GM12878 (cell line): ENCODE measurements around the gene SNAI1. TPM values are rescaled to one million over a fixed set of nuclear protein-coding genes. Genes with fewer than 3 reads are reported as not detected.

Experiments
- ATAC-seq: fragments of 200-7000 bp; cut with Tn5 transposase; 3 replicates; pipeline ENCODE4 v1.9.1; 2020; ENCODE audit warnings: mild to moderate bottlenecking, moderate library complexity
- BruUV-seq: library from RNA; stranded (reverse); fragments of 400-500 nt; replicated peaks from 2 replicates; lab custom pipeline; 2021; lab: Mats Ljungman, UMichigan
- CTCF ChIA-PET: fragments of 300-600 bp; sonication (Branson Sonifier 250); formaldehyde crosslinking; extraction: SDS; loops from one replicate; lab custom pipeline; 2021; ENCODE audit warnings: inconsistent platforms; lab: Yijun Ruan, JAX
- POLR2A ChIA-PET: fragments of 350-600 bp; formaldehyde crosslinking; extraction: SDS; loops from one replicate; lab custom pipeline; 2021; ENCODE audit warnings: inconsistent platforms; lab: Charles Lee
- RAD21 ChIA-PET: fragments of 300-600 bp; sonication (Branson Sonifier 250); formaldehyde crosslinking; loops from one replicate; lab custom pipeline; 2023; ENCODE audit warnings: antibody characterized with exemption; ENCODE audit not compliant: unreplicated experiment; lab: Charles Lee
- SMC1A ChIA-PET: fragments of 300-600 bp; sonication (Branson Sonifier 250); formaldehyde crosslinking; loops from one replicate; lab custom pipeline; 2023; ENCODE audit not compliant: unreplicated experiment, uncharacterized antibody; lab: Charles Lee
- DNase-seq: peaks from one replicate; pipeline ENCODE4 v3.0.0-alpha.2; 2011; ENCODE audit warnings: low read depth, low spot score
- FAIRE-seq: peaks from 3 replicates; lab custom pipeline; 2011; peaks lifted over from hg19 to GRCh38; lab: Jason Lieb, UNC
- H2AFZ ChIP-seq: 2 replicates; pipeline ENCODE4 v1.6.0; 2011; ENCODE audit warnings: low read depth, low read length, control low read depth; ENCODE audit not compliant: control insufficient read depth
- H3K27ac ChIP-seq: 2 replicates; pipeline ENCODE4 v1.5.1; 2011; ENCODE audit warnings: control low read depth; ENCODE audit not compliant: control insufficient read depth, insufficient read depth
- H3K27me3 ChIP-seq, 2 experiments: replicated peaks in 1 of 2; 2 replicates each; pipeline versions ENCODE4 v1.6.0 to v1.6.1; 2011; ENCODE audit warnings: low read length in 1 of 2; ENCODE audit not compliant: control insufficient read depth in 2 of 2, insufficient read depth in 2 of 2
- H3K36me3 ChIP-seq, 2 experiments: 2 replicates each; pipeline ENCODE4 v1.5.1; 2011; ENCODE audit warnings: low read length in 1 of 2; ENCODE audit not compliant: control insufficient read depth in 2 of 2, insufficient read depth in 2 of 2
- H3K4me1 ChIP-seq: 2 replicates; pipeline ENCODE4 v1.6.1; 2011; ENCODE audit warnings: mild to moderate bottlenecking, low read length, moderate library complexity, mixed read lengths; ENCODE audit not compliant: control insufficient read depth, insufficient read depth
- H3K4me2 ChIP-seq: 2 replicates; pipeline ENCODE4 v1.6.0; 2011; ENCODE audit warnings: control low read depth; ENCODE audit not compliant: control insufficient read depth, insufficient read depth
- H3K4me3 ChIP-seq: fragments of 200-600 bp; sonication (generic); 2 replicates; pipeline ENCODE4 v1.5.1; 2016
- H3K79me2 ChIP-seq: 2 replicates; pipeline ENCODE4 v1.6.0; 2011; ENCODE audit warnings: low read length; ENCODE audit not compliant: control insufficient read depth, insufficient read depth
- H3K9ac ChIP-seq: 2 replicates; pipeline ENCODE4 v1.8.0; 2011; ENCODE audit warnings: low read length, control low read depth, mixed read lengths; ENCODE audit not compliant: control insufficient read depth, insufficient read depth
- H3K9me3 ChIP-seq: replicated peaks from 3 replicates; pipeline ENCODE4 v1.5.1; 2011; ENCODE audit warnings: mild to moderate bottlenecking, low read length; ENCODE audit not compliant: control insufficient read depth, insufficient read depth
- H4K20me1 ChIP-seq: 2 replicates; pipeline ENCODE4 v1.6.0; 2011; ENCODE audit not compliant: control insufficient read depth, insufficient read depth
- FOS ChIP-seq: IDR thresholded peaks from 3 replicates; pipeline ENCODE4 v1.6.1; 2011; ENCODE audit warnings: borderline replicate concordance; ENCODE audit not compliant: insufficient read length; ENCODE audit errors: extremely low read depth
- JUNB ChIP-seq: IDR thresholded peaks from 2 replicates; pipeline ENCODE4 v1.6.1; 2016; ENCODE audit warnings: antibody characterized with exemption, mild to moderate bottlenecking
- RELA ChIP-seq: fragments of 450-650 bp; IDR thresholded peaks from 2 replicates; pipeline ENCODE4 v1.8.0; 2014; ENCODE audit warnings: borderline replicate concordance; ENCODE audit not compliant: partially characterized antibody
- RFX5 ChIP-seq: IDR thresholded peaks from 2 replicates; pipeline ENCODE4 v1.6.1; 2011; ENCODE audit warnings: low read depth, low read length, improper control_type of control experiment
- TCF12 ChIP-seq: IDR thresholded peaks from 2 replicates; pipeline ENCODE4 v1.6.1; 2011; ENCODE audit warnings: low read depth, mild to moderate bottlenecking, low read length
- WGBS: methylation state at CpG from one replicate; pipeline ENCODE4 v1.1.6; 2016; ENCODE audit warnings: low lambda C conversion rate; ENCODE audit not compliant: insufficient replicate concordance, insufficient coverage; ENCODE audit errors: missing lambda C conversion rate; 5-methylcytosine and 5-hydroxymethylcytosine counted together
- in situ Hi-C: fragments of 300-500 bp; cut with MboI; formaldehyde crosslinking; loops from 9 replicates; pipeline ENCODE4 v1.14.3; 2018; ENCODE audit warnings: mixed read lengths
- intact Hi-C: fragments of 100-400 bp; cut with micrococcal nuclease; formaldehyde crosslinking; loops from one replicate; pipeline ENCODE4 v1.14.2; 2022; ENCODE audit not compliant: unreplicated experiment
- polyA plus RNA-seq, 11 experiments: library from polyadenylated mRNA; depleted of rRNA in 4 of 11; unstranded in 6 of 11; stranded (reverse) in 5 of 11; fragments of >200 nt; fragmentation: Nextera tagmentation in 4 of 11; fragmentation: Illumina TruSeq in 1 of 11; extraction: Ambion mirVana in 4 of 11; extraction: Trizol in 1 of 11; gene quantifications; 1 replicate in 1 of 11; 2 replicates in 10 of 11; pipeline versions ENCODE4 v1.2.1 to v1.2.3, GENCODE V29; 2011 to 2016; ENCODE audit warnings: inconsistent platforms in 2 of 11, missing spikeins in 2 of 11, low read depth in 1 of 11
- total RNA-seq, 4 experiments: library from RNA; depleted of rRNA in 3 of 4; stranded (reverse); fragments of >200 nt in 3 of 4; fragmentation: Illumina TruSeq in 1 of 4; extraction: Trizol in 1 of 4; gene quantifications; 2 replicates each; pipeline versions ENCODE4 v1.2.1 to v1.2.3, GENCODE V29; 2013 to 2021
- TF ChIP-seq, protein P1 (sequence below): fragments of 450-650 bp; IDR thresholded peaks from 2 replicates; pipeline ENCODE4 v1.6.1; 2016; ENCODE audit warnings: mild to moderate bottlenecking

Gene SNAI1
- total and polyA plus RNA-seq, 10 of the 15 experiments (the other 5 are each of a cell fraction or from before 2014, with no cell fraction given) = 0.11 to 0.79 (median 0.24) TPM; not detected in 2

DNA sequence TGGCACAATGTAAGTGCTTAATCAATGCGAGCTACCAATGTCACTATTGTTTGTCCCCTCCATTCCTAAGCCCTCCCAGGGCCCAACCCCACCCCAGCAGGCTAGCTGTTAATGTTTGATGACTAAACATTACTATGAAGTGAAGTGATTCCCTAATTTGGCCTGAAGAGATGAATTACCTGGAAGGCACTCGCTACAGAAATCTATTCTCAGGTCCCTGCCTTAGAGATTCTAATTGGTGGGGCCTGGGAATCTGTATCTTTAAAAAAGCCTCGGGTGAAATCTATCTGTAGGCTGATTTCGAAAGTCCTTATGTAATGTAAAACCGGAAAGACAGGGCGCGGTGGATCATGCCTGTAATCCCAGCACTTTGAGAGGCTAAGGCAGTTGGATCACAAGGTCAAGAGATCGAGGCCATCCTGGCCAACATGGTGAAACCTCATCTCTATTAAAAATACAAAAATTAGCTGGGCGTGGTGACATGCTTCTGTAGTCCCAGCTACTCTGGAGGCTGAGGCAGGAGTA is 16.9 kb upstream of the SNAI1 start:
- no peak for TF ChIP-seq RFX5
- no peak for TF ChIP-seq JUNB
- TF ChIP-seq, protein P1, sequence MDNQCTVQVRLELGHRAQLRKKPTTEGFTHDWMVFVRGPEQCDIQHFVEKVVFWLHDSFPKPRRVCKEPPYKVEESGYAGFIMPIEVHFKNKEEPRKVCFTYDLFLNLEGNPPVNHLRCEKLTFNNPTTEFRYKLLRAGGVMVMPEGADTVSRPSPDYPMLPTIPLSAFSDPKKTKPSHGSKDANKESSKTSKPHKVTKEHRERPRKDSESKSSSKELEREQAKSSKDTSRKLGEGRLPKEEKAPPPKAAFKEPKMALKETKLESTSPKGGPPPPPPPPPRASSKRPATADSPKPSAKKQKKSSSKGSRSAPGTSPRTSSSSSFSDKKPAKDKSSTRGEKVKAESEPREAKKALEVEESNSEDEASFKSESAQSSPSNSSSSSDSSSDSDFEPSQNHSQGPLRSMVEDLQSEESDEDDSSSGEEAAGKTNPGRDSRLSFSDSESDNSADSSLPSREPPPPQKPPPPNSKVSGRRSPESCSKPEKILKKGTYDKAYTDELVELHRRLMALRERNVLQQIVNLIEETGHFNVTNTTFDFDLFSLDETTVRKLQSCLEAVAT = no peak
- no peak for TF ChIP-seq FOS
- no peak for TF ChIP-seq RELA
- TF ChIP-seq TCF12 = no peak
- Histone ChIP-seq H3K9ac (no peak overlapping the region), H3K36me3 (no peaks in the 10 kb centered on the region), H3K9me3 (no peaks in the 10 kb centered on the region), H2AFZ (no peak overlapping the region), H4K20me1 (no peaks in the 10 kb centered on the region), H3K4me1 (no peaks in the 10 kb centered on the region), H3K4me2 (no peak overlapping the region), H3K27me3 (no peaks in the 10 kb centered on the region), H3K79me2 (no peaks in the 10 kb centered on the region), H3K4me3 (no peak overlapping the region), H3K27ac (no peak overlapping the region)
- ATAC-seq (no peak), FAIRE-seq (no peak), DNase-seq (no peak)
- ChIA-PET RAD21 (interaction anchor here (1.2 kb wide), 1 partner anchor 13 kb away, joined by 4 read pairs; no protein-coding TSS in a partner anchor), POLR2A (no interaction called here), SMC1A (interaction anchor here (1.0 to 1.5 kb wide), 3 partner anchors 12 to 106 kb away, joined by 4 to 6 read pairs (median 4); no protein-coding TSS in a partner anchor), CTCF (interaction anchor here (0.7 to 3.6 kb wide), 14 partner anchors 9 to 1341 kb away, joined by 3 to 31 read pairs (median 4); partner anchors contain the start of gene RNF114)
- 95% methylated on average over 9 of the region's 9 CpGs for WGBS
- intact Hi-C loops = no loop called here
- BruUV-seq = no TSS peak
- in situ Hi-C loops = no loop called here
